ENCODE data around the gene ATP1B2.

- TF ChIP-seq CTCF (IDR thresholded peaks at IDR 0.05; ENCODE audit: insufficient read depth, low read length) (no peak), POLR2AphosphoS5 (IDR thresholded peaks at IDR 0.05; ENCODE audit: low read depth) (no peak)
- TF ChIP-seq, protein P1, sequence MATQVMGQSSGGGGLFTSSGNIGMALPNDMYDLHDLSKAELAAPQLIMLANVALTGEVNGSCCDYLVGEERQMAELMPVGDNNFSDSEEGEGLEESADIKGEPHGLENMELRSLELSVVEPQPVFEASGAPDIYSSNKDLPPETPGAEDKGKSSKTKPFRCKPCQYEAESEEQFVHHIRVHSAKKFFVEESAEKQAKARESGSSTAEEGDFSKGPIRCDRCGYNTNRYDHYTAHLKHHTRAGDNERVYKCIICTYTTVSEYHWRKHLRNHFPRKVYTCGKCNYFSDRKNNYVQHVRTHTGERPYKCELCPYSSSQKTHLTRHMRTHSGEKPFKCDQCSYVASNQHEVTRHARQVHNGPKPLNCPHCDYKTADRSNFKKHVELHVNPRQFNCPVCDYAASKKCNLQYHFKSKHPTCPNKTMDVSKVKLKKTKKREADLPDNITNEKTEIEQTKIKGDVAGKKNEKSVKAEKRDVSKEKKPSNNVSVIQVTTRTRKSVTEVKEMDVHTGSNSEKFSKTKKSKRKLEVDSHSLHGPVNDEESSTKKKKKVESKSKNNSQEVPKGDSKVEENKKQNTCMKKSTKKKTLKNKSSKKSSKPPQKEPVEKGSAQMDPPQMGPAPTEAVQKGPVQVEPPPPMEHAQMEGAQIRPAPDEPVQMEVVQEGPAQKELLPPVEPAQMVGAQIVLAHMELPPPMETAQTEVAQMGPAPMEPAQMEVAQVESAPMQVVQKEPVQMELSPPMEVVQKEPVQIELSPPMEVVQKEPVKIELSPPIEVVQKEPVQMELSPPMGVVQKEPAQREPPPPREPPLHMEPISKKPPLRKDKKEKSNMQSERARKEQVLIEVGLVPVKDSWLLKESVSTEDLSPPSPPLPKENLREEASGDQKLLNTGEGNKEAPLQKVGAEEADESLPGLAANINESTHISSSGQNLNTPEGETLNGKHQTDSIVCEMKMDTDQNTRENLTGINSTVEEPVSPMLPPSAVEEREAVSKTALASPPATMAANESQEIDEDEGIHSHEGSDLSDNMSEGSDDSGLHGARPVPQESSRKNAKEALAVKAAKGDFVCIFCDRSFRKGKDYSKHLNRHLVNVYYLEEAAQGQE (IDR thresholded peaks at IDR 0.05; ENCODE audit: insufficient replicate concordance, low read depth) = no peak
Observed at GRCh38 chr17:7701681-7702080, 51.0 kb downstream of the ATP1B2 start.

Data from HL-60 (cell line).